Measurements from ENCODE around the gene TXNDC2.

Gene TXNDC2

GRCh38 chr18:9861157-9861556 lies 24.6 kb upstream of the TXNDC2 start:
- DNase-seq = no peak

- no peak for DNase-seq
These were observed 23.8 kb upstream of the TXNDC2 start for GRCh38 chr18:9861933-9862332.

GRCh38 chr18:9862686-9863085 lies 23.1 kb upstream of the TXNDC2 start:
- DNase-seq = no peak

- DNase-seq = no peak
These were observed 22.5 kb upstream of the TXNDC2 start for GRCh38 chr18:9863282-9863681.

GRCh38 chr18:9865764-9866490 lies 19.8 kb upstream of the TXNDC2 start:
- no peak for DNase-seq

GRCh38 chr18:9866627-9867026 lies 19.1 kb upstream of the TXNDC2 start:
- DNase-seq = no peak

- no peak for DNase-seq
These were observed 18.6 kb upstream of the TXNDC2 start for GRCh38 chr18:9867071-9867594.

- DNase-seq = no peak
These were observed 16.7 kb upstream of the TXNDC2 start for GRCh38 chr18:9868857-9869714.

- DNase-seq = no peak
These were observed 15.9 kb upstream of the TXNDC2 start for GRCh38 chr18:9869715-9870430.

GRCh38 chr18:9870431-9871008 lies 15.3 kb upstream of the TXNDC2 start:
- no peak for DNase-seq

- no peak for DNase-seq
These were observed 14.5 kb upstream of the TXNDC2 start for GRCh38 chr18:9871244-9871746.

GRCh38 chr18:9872823-9873222 lies 12.9 kb upstream of the TXNDC2 start:
- no peak for DNase-seq

- DNase-seq = no peak
These were observed 11.0 kb upstream of the TXNDC2 start for GRCh38 chr18:9874728-9875127.

GRCh38 chr18:9876212-9876866 lies 9.4 kb upstream of the TXNDC2 start:
- DNase-seq = no peak

- DNase-seq = no peak
These were observed 8.7 kb upstream of the TXNDC2 start for GRCh38 chr18:9876867-9877654.

- no peak for DNase-seq
These were observed 8.1 kb upstream of the TXNDC2 start for GRCh38 chr18:9877655-9878014.

GRCh38 chr18:9878095-9878494 lies 7.7 kb upstream of the TXNDC2 start:
- DNase-seq = no peak

GRCh38 chr18:9878783-9879242 lies 7.0 kb upstream of the TXNDC2 start:
- DNase-seq = no peak

GRCh38 chr18:9884090-9884489 lies 1.7 kb upstream of the TXNDC2 start:
- no peak for DNase-seq

- DNase-seq = no peak
These were observed 1.1 kb upstream of the TXNDC2 start for GRCh38 chr18:9884532-9885140.

- DNase-seq = no peak
These were observed 204 bp downstream of the TXNDC2 start for GRCh38 chr18:9886005-9886348.
